NT2/D1 (cell line): ENCODE results near the gene C6orf52.
"Not testable (repeated sequence)": the region's sequence is repeated elsewhere in the genome, so short reads cannot be mapped to it uniquely, and the experiment has no call there.

Source experiments
- DNase-seq: peaks from one replicate; pipeline ENCODE4 v3.0.0-alpha.2; 2011; ENCODE audit warnings: low read depth, low spot score
- H3K27me3 ChIP-seq: 2 replicates; pipeline ENCODE4 v1.6.0; 2011; ENCODE audit warnings: mild to moderate bottlenecking; ENCODE audit not compliant: insufficient read length, insufficient read depth
- H3K36me3 ChIP-seq: 2 replicates; pipeline ENCODE4 v1.6.1; 2011; ENCODE audit warnings: mild to moderate bottlenecking, low read length, mixed read lengths; ENCODE audit not compliant: insufficient read depth, insufficient read length
- H3K4me1 ChIP-seq: 2 replicates; pipeline ENCODE4 v1.5.1; 2011; ENCODE audit not compliant: insufficient read depth, insufficient read length
- H3K4me3 ChIP-seq: 2 replicates; pipeline ENCODE4 v1.5.1; 2011; ENCODE audit warnings: low read depth; ENCODE audit not compliant: insufficient read length
- H3K9ac ChIP-seq: 2 replicates; pipeline ENCODE4 v1.6.0; 2011; ENCODE audit warnings: low read depth; ENCODE audit not compliant: insufficient read length
- H3K9me3 ChIP-seq: 2 replicates; pipeline ENCODE4 v1.5.1; 2011; ENCODE audit warnings: mild to moderate bottlenecking, low read length; ENCODE audit not compliant: insufficient read depth
- SUZ12 ChIP-seq: IDR thresholded peaks from 2 replicates; pipeline ENCODE4 v1.6.1; 2011; ENCODE audit not compliant: insufficient read length, insufficient read depth; ENCODE audit errors: extremely low read depth
- YY1 ChIP-seq: IDR thresholded peaks from 2 replicates; pipeline ENCODE4 v1.6.1; 2011; ENCODE audit not compliant: insufficient read length, insufficient read depth
- ZNF274 ChIP-seq: IDR thresholded peaks from 2 replicates; pipeline ENCODE4 v1.6.1; 2011; ENCODE audit warnings: mild to moderate bottlenecking, low read depth, low read length

The C6orf52 gene

DNA sequence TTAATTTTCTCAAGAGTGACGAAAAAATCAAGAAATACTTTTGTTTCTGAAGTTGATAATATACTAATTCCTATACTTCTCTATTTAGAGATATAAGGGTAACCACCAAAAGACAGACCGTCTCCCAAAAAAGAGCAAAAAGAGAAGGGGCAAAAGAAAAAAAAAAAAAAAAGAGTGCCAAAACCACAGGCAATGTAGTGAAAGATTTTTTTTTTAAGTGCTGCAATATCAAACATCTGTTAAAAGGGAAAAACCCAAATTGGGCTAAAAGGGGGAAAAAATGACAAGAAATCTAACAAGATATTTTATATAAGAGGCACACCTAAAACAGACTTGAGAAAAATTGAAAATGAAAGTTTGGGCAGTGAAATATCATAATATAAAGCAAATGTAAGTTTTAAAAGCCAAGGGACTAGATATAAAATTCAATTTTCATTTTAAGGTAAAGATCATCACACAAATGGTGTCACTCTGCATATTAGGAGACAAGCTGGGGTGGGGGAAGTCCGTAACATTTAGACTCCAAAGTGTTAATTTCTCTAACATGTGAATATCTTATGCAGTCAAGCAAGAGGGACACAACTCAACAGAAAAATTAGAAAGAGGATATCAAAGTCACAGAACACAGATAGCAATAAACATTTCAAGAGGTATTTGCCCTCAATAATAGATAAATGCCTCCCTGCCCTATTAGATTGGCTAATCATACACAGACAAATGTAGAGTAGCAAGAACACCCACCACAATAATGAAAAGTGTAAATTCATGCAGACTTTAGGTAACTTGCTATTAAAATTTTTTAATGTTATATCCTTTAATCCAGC is 9.1 kb downstream of the C6orf52 start:
- Histone ChIP-seq H3K27me3 (no peaks in the 10 kb centered on the region), H3K4me3 (no peak overlapping the region), H3K36me3 (no peaks in the 10 kb centered on the region), H3K4me1 (no peaks in the 10 kb centered on the region), H3K9ac (no peak overlapping the region), H3K9me3 (peaks cover 6% of the 10 kb centered on the region; the same call in 1 of the 2 replicates)
- no peak for TF ChIP-seq SUZ12
- TF ChIP-seq YY1: no peak
- no peak for TF ChIP-seq ZNF274
- DNase-seq: no peak

GRCh38 chr6:10684618-10685017 is 9.8 kb downstream of the C6orf52 start:
- DNase-seq: no peak
- Histone ChIP-seq H3K9me3 (peaks cover 6% of the 10 kb centered on the region; the same call in 1 of the 2 replicates), H3K4me3 (no peak overlapping the region), H3K9ac (no peak overlapping the region), H3K36me3 (no peaks in the 10 kb centered on the region), H3K27me3 (no peaks in the 10 kb centered on the region), H3K4me1 (no peaks in the 10 kb centered on the region)
- TF ChIP-seq SUZ12: no peak
- no peak for TF ChIP-seq ZNF274
- TF ChIP-seq YY1: no peak

DNA sequence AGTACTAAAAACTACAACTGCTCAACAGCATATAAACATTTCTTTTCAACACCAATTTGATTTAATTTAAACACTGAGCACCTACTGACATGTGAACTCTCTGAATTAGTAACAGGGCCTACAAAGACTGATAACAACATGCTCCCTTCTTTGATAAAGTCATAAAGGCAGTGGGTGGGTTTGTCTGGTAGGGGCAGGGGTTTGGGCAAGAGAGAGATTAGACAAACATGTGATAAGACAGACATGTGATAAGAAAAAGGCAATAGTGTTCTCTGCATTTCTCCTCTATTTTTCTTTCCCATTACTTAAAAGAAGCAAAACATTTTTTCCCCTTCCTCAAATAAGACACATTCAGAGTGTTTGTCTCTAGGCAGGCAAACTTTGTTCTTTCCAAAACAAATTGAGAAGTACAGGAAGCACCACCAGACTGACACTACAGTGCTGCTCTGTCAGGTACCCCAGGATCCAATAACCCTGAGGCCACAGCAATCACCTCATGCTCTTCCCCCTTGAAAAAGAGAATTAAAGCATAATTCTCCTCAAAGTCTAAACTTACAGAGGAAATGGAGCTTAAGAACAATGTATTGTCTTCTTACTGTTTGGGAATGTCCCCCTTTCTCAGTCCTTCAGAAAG is 11.9 kb downstream of the C6orf52 start:
- TF ChIP-seq SUZ12 (no peak), YY1 (no peak), ZNF274 (no peak)
- DNase-seq: no peak

DNA sequence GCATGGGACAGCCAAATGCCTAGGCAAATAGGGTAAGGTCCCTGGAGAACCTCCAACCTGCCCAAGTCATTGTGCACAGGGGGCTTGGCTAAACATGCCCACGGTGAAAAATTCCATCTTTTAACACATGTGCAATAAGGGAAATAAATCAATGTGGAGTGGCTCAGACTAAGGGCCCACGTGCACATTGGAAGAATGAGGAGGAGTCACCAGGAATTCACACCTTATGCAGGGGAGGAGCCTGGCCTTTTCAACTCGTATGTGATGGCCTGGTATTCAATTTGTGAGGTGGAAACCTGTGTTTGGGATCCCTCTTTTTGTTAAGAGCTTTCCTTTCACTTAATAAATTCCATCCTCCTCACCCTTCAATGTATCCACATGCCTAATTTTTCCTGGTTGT is 12.6 kb downstream of the C6orf52 start:
- DNase-seq: no peak
- TF ChIP-seq ZNF274: no peak
- TF ChIP-seq SUZ12: no peak
- TF ChIP-seq YY1: no peak
- H3K9ac ChIP-seq: no peak overlapping the region

More for the DNA sequence above, 11.9 kb downstream of the C6orf52 start:
- peaks cover 6% of the 10 kb centered on the region; the same call in 1 of the 2 replicates for H3K9me3 ChIP-seq
- no peak overlapping the region for H3K9ac ChIP-seq
- no peaks in the 10 kb centered on the region for H3K36me3 ChIP-seq
- no peaks in the 10 kb centered on the region for H3K27me3 ChIP-seq
- H3K4me1 ChIP-seq: no peaks in the 10 kb centered on the region
- no peak overlapping the region for H3K4me3 ChIP-seq

GRCh38 chr6:10678456-10678855 is 16.0 kb downstream of the C6orf52 start:
- no peaks in the 10 kb centered on the region for H3K4me1 ChIP-seq
- no peak for TF ChIP-seq SUZ12
- TF ChIP-seq ZNF274: no peak
- TF ChIP-seq YY1: no peak
- no peak for DNase-seq
- no peaks in the 10 kb centered on the region for H3K36me3 ChIP-seq
- H3K4me3 ChIP-seq: no peak overlapping the region
- no peak overlapping the region for H3K9ac ChIP-seq
- H3K27me3 ChIP-seq: no peaks in the 10 kb centered on the region
- peaks cover 6% of the 10 kb centered on the region; the same call in 1 of the 2 replicates for H3K9me3 ChIP-seq

More for the DNA sequence above, 12.6 kb downstream of the C6orf52 start:
- Histone ChIP-seq H3K4me3 (no peak overlapping the region), H3K27me3 (no peaks in the 10 kb centered on the region), H3K36me3 (no peaks in the 10 kb centered on the region), H3K9me3 (peaks cover 6% of the 10 kb centered on the region; the same call in 1 of the 2 replicates), H3K4me1 (no peaks in the 10 kb centered on the region)

DNA sequence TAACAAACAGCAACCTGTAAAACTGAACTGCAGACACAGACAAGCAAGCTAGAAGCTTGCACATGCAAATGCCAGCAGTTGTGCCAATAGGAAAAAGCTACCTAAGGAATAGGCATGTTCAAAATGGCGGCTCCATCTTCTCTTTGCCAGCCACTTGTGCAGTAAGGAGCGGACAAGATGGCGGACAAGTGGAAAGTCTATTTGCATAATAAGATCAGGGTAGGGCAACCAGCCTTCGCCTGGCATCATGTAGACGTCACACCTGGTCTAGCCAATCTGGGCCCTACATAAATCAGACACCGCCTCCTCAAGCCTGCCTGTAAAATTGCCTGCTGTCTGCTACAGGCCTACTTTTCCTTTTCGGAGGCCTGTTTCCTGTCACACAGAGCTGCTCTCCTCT is 18.0 kb downstream of the C6orf52 start:
- Histone ChIP-seq H3K27me3 (no peaks in the 10 kb centered on the region), H3K4me1 (no peaks in the 10 kb centered on the region), H3K4me3 (no peak overlapping the region), H3K9me3 (no peaks in the 10 kb centered on the region), H3K9ac (no peak overlapping the region), H3K36me3 (no peaks in the 10 kb centered on the region)
- TF ChIP-seq YY1 (no peak), ZNF274 (no peak), SUZ12 (no peak)
- no peak for DNase-seq

DNA sequence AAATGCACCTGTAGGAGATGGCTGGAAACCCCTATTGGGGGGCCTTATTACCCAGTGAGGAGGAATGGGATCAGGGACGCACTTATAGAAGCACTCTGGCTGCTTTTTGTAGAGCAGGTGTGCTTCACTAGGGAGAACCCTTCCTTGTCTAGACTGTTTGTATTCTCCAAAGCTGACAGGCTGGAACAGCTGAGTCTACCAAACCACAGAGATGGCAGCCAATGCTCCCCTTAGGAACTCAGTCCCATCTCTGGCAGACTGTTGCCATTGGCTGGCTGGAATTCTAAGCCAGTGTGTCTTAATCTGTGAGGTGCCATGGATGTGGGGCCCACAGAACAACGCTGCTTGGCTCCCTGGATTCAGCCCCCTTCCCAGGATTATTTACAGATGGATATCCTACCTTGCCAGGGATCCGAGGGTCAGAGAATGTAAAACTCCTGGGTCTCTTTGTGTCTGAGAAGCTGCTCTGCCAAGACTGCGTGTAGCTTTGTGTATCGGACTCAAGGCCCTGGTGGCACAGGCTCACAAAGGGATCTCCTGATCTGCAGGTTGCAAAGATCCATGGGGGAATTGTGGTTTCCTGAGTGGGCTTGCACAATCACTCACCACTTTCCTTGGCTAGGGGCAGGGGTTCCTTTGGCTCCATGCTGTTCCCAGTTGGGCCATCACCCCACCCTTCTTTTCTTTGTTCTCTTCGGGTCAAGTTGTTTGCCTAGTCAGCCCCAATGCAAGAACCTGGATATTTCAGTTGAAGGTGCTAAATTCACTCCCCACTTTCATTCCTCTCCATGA is 26.1 kb downstream of the C6orf52 start:
- H3K27me3 ChIP-seq: no peaks in the 10 kb centered on the region
- H3K4me1 ChIP-seq: no peaks in the 10 kb centered on the region
- H3K4me3 ChIP-seq: no peak overlapping the region
- H3K9ac ChIP-seq: no peak overlapping the region
- H3K9me3 ChIP-seq: no peaks in the 10 kb centered on the region
- no peak for DNase-seq
- H3K36me3 ChIP-seq: no peaks in the 10 kb centered on the region
- TF ChIP-seq SUZ12 (no peak), YY1 (no peak), ZNF274 (no peak)

- not testable (repeated sequence) for H3K4me3 ChIP-seq, DNase-seq, H3K36me3 ChIP-seq, H3K4me1 ChIP-seq, H3K27me3 ChIP-seq, H3K9ac ChIP-seq, H3K9me3 ChIP-seq
Observed at GRCh38 chr6:10665595-10665994, 28.8 kb downstream of the C6orf52 start.
